GM12878 (cell line): ENCODE measurements around the gene RACK1. TPM values are rescaled to one million over a fixed set of nuclear protein-coding genes. Genes with fewer than 3 reads are reported as not detected.

ENCODE experiments used
- ATAC-seq: fragments of 200-7000 bp; cut with Tn5 transposase; 3 replicates; pipeline ENCODE4 v1.9.1; 2020; ENCODE audit warnings: mild to moderate bottlenecking, moderate library complexity
- BruUV-seq: library from RNA; stranded (reverse); fragments of 400-500 nt; replicated peaks from 2 replicates; lab custom pipeline; 2021; lab: Mats Ljungman, UMichigan
- CTCF ChIA-PET: fragments of 300-600 bp; sonication (Branson Sonifier 250); formaldehyde crosslinking; extraction: SDS; loops from one replicate; lab custom pipeline; 2021; ENCODE audit warnings: inconsistent platforms; lab: Yijun Ruan, JAX
- POLR2A ChIA-PET: fragments of 350-600 bp; formaldehyde crosslinking; extraction: SDS; loops from one replicate; lab custom pipeline; 2021; ENCODE audit warnings: inconsistent platforms; lab: Charles Lee
- RAD21 ChIA-PET: fragments of 300-600 bp; sonication (Branson Sonifier 250); formaldehyde crosslinking; loops from one replicate; lab custom pipeline; 2023; ENCODE audit warnings: antibody characterized with exemption; ENCODE audit not compliant: unreplicated experiment; lab: Charles Lee
- SMC1A ChIA-PET: fragments of 300-600 bp; sonication (Branson Sonifier 250); formaldehyde crosslinking; loops from one replicate; lab custom pipeline; 2023; ENCODE audit not compliant: unreplicated experiment, uncharacterized antibody; lab: Charles Lee
- DNase-seq: peaks from one replicate; pipeline ENCODE4 v3.0.0-alpha.2; 2011; ENCODE audit warnings: low read depth, low spot score
- FAIRE-seq: peaks from 3 replicates; lab custom pipeline; 2011; peaks lifted over from hg19 to GRCh38; lab: Jason Lieb, UNC
- H2AFZ ChIP-seq: 2 replicates; pipeline ENCODE4 v1.6.0; 2011; ENCODE audit warnings: low read depth, low read length, control low read depth; ENCODE audit not compliant: control insufficient read depth
- H3K27ac ChIP-seq: 2 replicates; pipeline ENCODE4 v1.5.1; 2011; ENCODE audit warnings: control low read depth; ENCODE audit not compliant: control insufficient read depth, insufficient read depth
- H3K27me3 ChIP-seq, 2 experiments: replicated peaks in 1 of 2; 2 replicates each; pipeline versions ENCODE4 v1.6.0 to v1.6.1; 2011; ENCODE audit warnings: low read length in 1 of 2; ENCODE audit not compliant: control insufficient read depth in 2 of 2, insufficient read depth in 2 of 2
- H3K36me3 ChIP-seq, 2 experiments: 2 replicates each; pipeline ENCODE4 v1.5.1; 2011; ENCODE audit warnings: low read length in 1 of 2; ENCODE audit not compliant: control insufficient read depth in 2 of 2, insufficient read depth in 2 of 2
- H3K4me1 ChIP-seq: 2 replicates; pipeline ENCODE4 v1.6.1; 2011; ENCODE audit warnings: mild to moderate bottlenecking, low read length, moderate library complexity, mixed read lengths; ENCODE audit not compliant: control insufficient read depth, insufficient read depth
- H3K4me2 ChIP-seq: 2 replicates; pipeline ENCODE4 v1.6.0; 2011; ENCODE audit warnings: control low read depth; ENCODE audit not compliant: control insufficient read depth, insufficient read depth
- H3K4me3 ChIP-seq: fragments of 200-600 bp; sonication (generic); 2 replicates; pipeline ENCODE4 v1.5.1; 2016
- H3K79me2 ChIP-seq: 2 replicates; pipeline ENCODE4 v1.6.0; 2011; ENCODE audit warnings: low read length; ENCODE audit not compliant: control insufficient read depth, insufficient read depth
- H3K9ac ChIP-seq: 2 replicates; pipeline ENCODE4 v1.8.0; 2011; ENCODE audit warnings: low read length, control low read depth, mixed read lengths; ENCODE audit not compliant: control insufficient read depth, insufficient read depth
- H3K9me3 ChIP-seq: replicated peaks from 3 replicates; pipeline ENCODE4 v1.5.1; 2011; ENCODE audit warnings: mild to moderate bottlenecking, low read length; ENCODE audit not compliant: control insufficient read depth, insufficient read depth
- H4K20me1 ChIP-seq: 2 replicates; pipeline ENCODE4 v1.6.0; 2011; ENCODE audit not compliant: control insufficient read depth, insufficient read depth
- ATF7 ChIP-seq: fragments of 450-650 bp; IDR thresholded peaks from 2 replicates; pipeline ENCODE4 v1.6.1; 2016; ENCODE audit warnings: low read depth, mild to moderate bottlenecking
- CUX1 ChIP-seq: IDR thresholded peaks from 2 replicates; pipeline ENCODE4 v1.6.1; 2012; ENCODE audit warnings: improper control_type of control experiment, low read depth, low read length; ENCODE audit not compliant: insufficient replicate concordance
- E4F1 ChIP-seq: fragments of 450-650 bp; IDR thresholded peaks from 2 replicates; pipeline ENCODE4 v1.6.1; 2018; ENCODE audit warnings: borderline replicate concordance, mild to moderate bottlenecking; ENCODE audit not compliant: partially characterized antibody
- FOXK2 ChIP-seq: fragments of 450-650 bp; IDR thresholded peaks from 2 replicates; pipeline ENCODE4 v1.6.1; 2017; ENCODE audit warnings: mild to moderate bottlenecking, moderate library complexity
- FOXM1 ChIP-seq: IDR thresholded peaks from 2 replicates; pipeline ENCODE4 v1.6.1; 2012; ENCODE audit warnings: low read depth, mild to moderate bottlenecking, inconsistent platforms, low read length, moderate library complexity
- KLF5 ChIP-seq: fragments of 450-650 bp; IDR thresholded peaks from 2 replicates; pipeline ENCODE4 v1.6.1; 2014; ENCODE audit warnings: mild to moderate bottlenecking; ENCODE audit not compliant: partially characterized antibody
- MAX ChIP-seq: IDR thresholded peaks from 2 replicates; pipeline ENCODE4 v1.6.1; 2012; ENCODE audit warnings: low read depth, low read length, improper control_type of control experiment
- SREBF2 ChIP-seq: IDR thresholded peaks from 2 replicates; pipeline ENCODE4 v1.6.1; 2012; ENCODE audit warnings: mild to moderate bottlenecking, low read length
- WGBS: methylation state at CpG from one replicate; pipeline ENCODE4 v1.1.6; 2016; ENCODE audit warnings: low lambda C conversion rate; ENCODE audit not compliant: insufficient replicate concordance, insufficient coverage; ENCODE audit errors: missing lambda C conversion rate; 5-methylcytosine and 5-hydroxymethylcytosine counted together
- in situ Hi-C: fragments of 300-500 bp; cut with MboI; formaldehyde crosslinking; loops from 9 replicates; pipeline ENCODE4 v1.14.3; 2018; ENCODE audit warnings: mixed read lengths
- intact Hi-C: fragments of 100-400 bp; cut with micrococcal nuclease; formaldehyde crosslinking; loops from one replicate; pipeline ENCODE4 v1.14.2; 2022; ENCODE audit not compliant: unreplicated experiment
- polyA plus RNA-seq, 11 experiments: library from polyadenylated mRNA; depleted of rRNA in 4 of 11; unstranded in 6 of 11; stranded (reverse) in 5 of 11; fragments of >200 nt; fragmentation: Nextera tagmentation in 4 of 11; fragmentation: Illumina TruSeq in 1 of 11; extraction: Ambion mirVana in 4 of 11; extraction: Trizol in 1 of 11; gene quantifications; 1 replicate in 1 of 11; 2 replicates in 10 of 11; pipeline versions ENCODE4 v1.2.1 to v1.2.3, GENCODE V29; 2011 to 2016; ENCODE audit warnings: inconsistent platforms in 2 of 11, missing spikeins in 2 of 11, low read depth in 1 of 11
- total RNA-seq, 4 experiments: library from RNA; depleted of rRNA in 3 of 4; stranded (reverse); fragments of >200 nt in 3 of 4; fragmentation: Illumina TruSeq in 1 of 4; extraction: Trizol in 1 of 4; gene quantifications; 2 replicates each; pipeline versions ENCODE4 v1.2.1 to v1.2.3, GENCODE V29; 2013 to 2021

Gene RACK1
- total and polyA plus RNA-seq, 10 of the 15 experiments (the other 5 are each of a cell fraction or from before 2014, with no cell fraction given): 1,365 to 6,584 (median 4,167) TPM

DNA sequence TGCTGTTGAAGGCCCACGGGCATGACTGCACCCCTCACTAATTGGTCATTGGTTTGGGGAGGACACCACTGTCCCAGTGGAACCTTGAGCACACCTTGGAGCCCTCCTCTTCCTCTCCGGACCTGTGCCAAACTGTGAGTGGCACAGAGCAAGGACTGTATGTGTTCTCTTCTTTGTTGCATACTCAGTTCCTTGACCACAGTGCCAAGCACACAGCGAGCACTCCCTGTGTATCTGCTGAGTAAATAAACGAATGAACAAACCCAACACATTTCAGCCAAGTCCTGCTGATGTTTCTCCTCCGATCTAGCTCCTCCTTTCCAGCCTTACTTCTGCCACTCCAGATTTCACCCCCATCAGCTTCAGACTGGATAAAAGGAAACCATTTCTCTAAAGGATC is 19.9 kb upstream of the RACK1 start:
- SMC1A ChIA-PET: interaction anchor here (1.0 to 1.1 kb wide), 2 partner anchors 12 to 79 kb away, joined by 3 to 4 read pairs; no protein-coding TSS in a partner anchor
- intact Hi-C loops: loop anchor here (5.0 kb wide), 1 partner anchor 401 kb away; the partner anchor contains the start of gene ZFP62

More for the DNA sequence above, 19.9 kb upstream of the RACK1 start:
- RAD21 ChIA-PET: interaction anchor here (0.6 kb wide), 1 partner anchor 57 kb away, joined by 3 read pairs; no protein-coding TSS in a partner anchor
- Histone ChIP-seq H3K4me3 (no peak overlapping the region), H3K9me3 (no peaks in the 10 kb centered on the region), H3K79me2 (peaks cover 35% of the 10 kb centered on the region), H3K9ac (no peak overlapping the region), H2AFZ (no peak overlapping the region), H4K20me1 (no peaks in the 10 kb centered on the region), H3K36me3 (peaks cover 1 to 4% of the 10 kb centered on the region in 2 experiments; a peak in 2 of 4 replicates), H3K4me1 (peaks cover 3% of the 10 kb centered on the region; the same call in 1 of the 2 replicates), H3K27me3 (no peaks in the 10 kb centered on the region), H3K4me2 (no peak overlapping the region), H3K27ac (no peak overlapping the region)
- no peak for FAIRE-seq
- no peak for ATAC-seq
- 91% methylated on average over 5 of the region's 5 CpGs for WGBS
- BruUV-seq: no TSS peak
- in situ Hi-C loops: no loop called here
- no peak for DNase-seq
- CTCF ChIA-PET: no interaction called here
- TF ChIP-seq MAX: no peak
- no peak for TF ChIP-seq KLF5
- no peak for TF ChIP-seq CUX1
- no peak for TF ChIP-seq FOXK2
- no peak for TF ChIP-seq E4F1
- no peak for TF ChIP-seq FOXM1
- no peak for TF ChIP-seq ATF7
- TF ChIP-seq SREBF2: no peak
- POLR2A ChIA-PET: no interaction called here
